Kidney glomerular epithelial cell (primary cell): ENCODE data around the gene PPFIBP1.

Source experiments
- DNase-seq: peaks from one replicate; lab custom pipeline; 2025; lab: John Stamatoyannopoulos, UW

PPFIBP1 gene

GRCh38 chr12:27523642-27524493 lies at the start of gene PPFIBP1:
Gene PPFIBP1 (plus strand): TSS chr12:27524206. CDS start chr12:27633397, 109,191 bp downstream.
- peak; percentile 97 for DNase-seq

GRCh38 chr12:27474344-27474743 lies 49.7 kb upstream of the PPFIBP1 start:
- peak; percentile 65 for DNase-seq

GRCh38 chr12:27477049-27477448 lies 47.0 kb upstream of the PPFIBP1 start:
- no peak for DNase-seq

GRCh38 chr12:27478949-27479348 lies 45.1 kb upstream of the PPFIBP1 start:
- DNase-seq, result no peak

GRCh38 chr12:27480016-27480415 lies 44.0 kb upstream of the PPFIBP1 start:
- no peak for DNase-seq

GRCh38 chr12:27486961-27487360 lies 37.0 kb upstream of the PPFIBP1 start:
- no peak for DNase-seq

GRCh38 chr12:27488479-27488878 lies 35.5 kb upstream of the PPFIBP1 start:
- peak; percentile 11 for DNase-seq

- DNase-seq, result no peak
Observed at GRCh38 chr12:27491226-27491625, 32.8 kb upstream of the PPFIBP1 start.

- no peak for DNase-seq
Observed at GRCh38 chr12:27493260-27493940, 30.6 kb upstream of the PPFIBP1 start.

GRCh38 chr12:27497446-27497845 lies 26.6 kb upstream of the PPFIBP1 start:
- DNase-seq, result no peak

- no peak for DNase-seq
Observed at GRCh38 chr12:27498149-27498548, 25.9 kb upstream of the PPFIBP1 start.

GRCh38 chr12:27498761-27499160 lies 25.2 kb upstream of the PPFIBP1 start:
- DNase-seq, result no peak

GRCh38 chr12:27499377-27499776 lies 24.6 kb upstream of the PPFIBP1 start:
- DNase-seq, result no peak

GRCh38 chr12:27500546-27500945 lies 23.5 kb upstream of the PPFIBP1 start:
- no peak for DNase-seq

- DNase-seq, result no peak
Observed at GRCh38 chr12:27502021-27502435, 22.0 kb upstream of the PPFIBP1 start.

- peak; percentile 16 for DNase-seq
Observed at GRCh38 chr12:27504507-27504906, 19.5 kb upstream of the PPFIBP1 start.

- no peak for DNase-seq
Observed at GRCh38 chr12:27505109-27505508, 18.9 kb upstream of the PPFIBP1 start.

- no peak for DNase-seq
Observed at GRCh38 chr12:27505761-27506160, 18.2 kb upstream of the PPFIBP1 start.

GRCh38 chr12:27506645-27507189 lies 17.3 kb upstream of the PPFIBP1 start:
- DNase-seq, result no peak

- no peak for DNase-seq
Observed at GRCh38 chr12:27508736-27509431, 15.1 kb upstream of the PPFIBP1 start.

- DNase-seq, result peak; percentile 49
Observed at GRCh38 chr12:27511031-27511722, 12.8 kb upstream of the PPFIBP1 start.

- no peak for DNase-seq
Observed at GRCh38 chr12:27511723-27512045, 12.3 kb upstream of the PPFIBP1 start.
